Calu3 (cell line): ENCODE data around the gene TSEN54. TPM values are rescaled to one million over a fixed set of nuclear protein-coding genes. Genes with fewer than 3 reads are reported as not detected.
"Not testable (repeated sequence)": the region's sequence is repeated elsewhere in the genome, so short reads cannot be mapped to it uniquely, and the experiment has no call there.

ENCODE experiments used
- BruUV-seq: library from RNA; stranded (reverse); fragments of 400-500 nt; replicated peaks from 2 replicates; lab custom pipeline; 2021; lab: Mats Ljungman, UMichigan
- CTCF ChIA-PET: fragments of 300-600 bp; sonication (Branson Sonifier 250); formaldehyde crosslinking; loops from one replicate; lab custom pipeline; 2022; ENCODE audit warnings: antibody characterized with exemption; lab: Charles Lee
- DNase-seq: peaks from one replicate; pipeline ENCODE4 v3.0.0; 2022
- H3K27ac Mint-ChIP-seq: one replicate; pipeline ENCODE4 v1.8.0; 2022; ENCODE audit warnings: mixed read lengths; ENCODE audit not compliant: unreplicated experiment
- H3K27me3 Mint-ChIP-seq: one replicate; pipeline ENCODE4 v1.8.0; 2022; ENCODE audit warnings: mixed read lengths; ENCODE audit not compliant: unreplicated experiment
- H3K36me3 Mint-ChIP-seq: one replicate; pipeline ENCODE4 v1.8.0; 2022; ENCODE audit warnings: mild to moderate bottlenecking, moderate library complexity, mixed read lengths; ENCODE audit not compliant: insufficient read depth, unreplicated experiment
- H3K4me1 Mint-ChIP-seq: one replicate; pipeline ENCODE4 v1.8.0; 2022; ENCODE audit warnings: mild to moderate bottlenecking, low read depth, mixed read lengths; ENCODE audit not compliant: unreplicated experiment
- H3K4me3 Mint-ChIP-seq: one replicate; pipeline ENCODE4 v1.8.0; 2022; ENCODE audit warnings: mild to moderate bottlenecking, low read depth, moderate library complexity, mixed read lengths; ENCODE audit not compliant: unreplicated experiment
- H3K9me3 Mint-ChIP-seq: one replicate; pipeline ENCODE4 v1.8.0; 2022; ENCODE audit warnings: low read depth, mixed read lengths; ENCODE audit not compliant: unreplicated experiment
- CTCF ChIP-seq: fragments of 200-600 bp; IDR thresholded peaks from one replicate; pipeline ENCODE4 v1.8.0; 2022; ENCODE audit warnings: antibody characterized with exemption; ENCODE audit not compliant: unreplicated experiment
- intact Hi-C: fragments of 100-400 bp; cut with micrococcal nuclease; formaldehyde crosslinking; loops from one replicate; pipeline ENCODE4 v1.10.0; 2022; ENCODE audit not compliant: unreplicated experiment
- total RNA-seq: library from RNA; stranded (reverse); gene quantifications from 2 replicates; pipeline ENCODE4 v1.2.3, GENCODE V29; 2022

The TSEN54 gene
- total RNA-seq, 1 experiment from 2014 or later: 55.4 TPM

- no peak overlapping the region for H3K4me3 Mint-ChIP-seq
- TF ChIP-seq CTCF: no peak
- CTCF ChIA-PET: no interaction called here
- DNase-seq: no peak
- H3K27ac Mint-ChIP-seq: no peak overlapping the region
- H3K27me3 Mint-ChIP-seq: no peaks in the 10 kb centered on the region
- BruUV-seq: no TSS peak
- no peaks in the 10 kb centered on the region for H3K4me1 Mint-ChIP-seq
- H3K36me3 Mint-ChIP-seq: no peaks in the 10 kb centered on the region
- H3K9me3 Mint-ChIP-seq: no peaks in the 10 kb centered on the region
- intact Hi-C loops: no loop called here
These were observed 40.5 kb upstream of the TSEN54 start for GRCh38 chr17:75475851-75476250.

- CTCF ChIA-PET: interaction anchor here (0.7 to 1.2 kb wide), 2 partner anchors 20 to 216 kb away, joined by 3 read pairs; partner anchors contain the start of gene TMEM94
- BruUV-seq: no TSS peak
These were observed 40.1 kb upstream of the TSEN54 start for GRCh38 chr17:75476271-75476671.

GRCh38 chr17:75476752-75477489 lies 39.4 kb upstream of the TSEN54 start:
- H3K36me3 Mint-ChIP-seq: no peaks in the 10 kb centered on the region
- CTCF ChIA-PET: interaction anchor here (0.7 to 1.2 kb wide), 2 partner anchors 21 to 217 kb away, joined by 3 read pairs; partner anchors contain the start of gene TMEM94
- no peaks in the 10 kb centered on the region for H3K4me1 Mint-ChIP-seq
- H3K9me3 Mint-ChIP-seq: no peaks in the 10 kb centered on the region
- intact Hi-C loops: no loop called here
- no peak for DNase-seq
- no peak overlapping the region for H3K27ac Mint-ChIP-seq
- no TSS peak for BruUV-seq
- no peak overlapping the region for H3K4me3 Mint-ChIP-seq
- no peaks in the 10 kb centered on the region for H3K27me3 Mint-ChIP-seq
- no peak for TF ChIP-seq CTCF

More at GRCh38 chr17:75476271-75476671, 40.1 kb upstream of the TSEN54 start:
- no peak overlapping the region for H3K27ac Mint-ChIP-seq
- no peak overlapping the region for H3K4me3 Mint-ChIP-seq
- H3K4me1 Mint-ChIP-seq: no peaks in the 10 kb centered on the region
- H3K27me3 Mint-ChIP-seq: no peaks in the 10 kb centered on the region
- DNase-seq: no peak
- no peaks in the 10 kb centered on the region for H3K36me3 Mint-ChIP-seq
- TF ChIP-seq CTCF: no peak
- intact Hi-C loops: no loop called here
- H3K9me3 Mint-ChIP-seq: no peaks in the 10 kb centered on the region

- intact Hi-C loops, H3K36me3 Mint-ChIP-seq, DNase-seq, H3K27me3 Mint-ChIP-seq, H3K4me3 Mint-ChIP-seq, H3K9me3 Mint-ChIP-seq, H3K4me1 Mint-ChIP-seq, H3K27ac Mint-ChIP-seq, BruUV-seq: not testable (repeated sequence)
- CTCF ChIA-PET: interaction anchor here (1.2 kb wide), 1 partner anchor 21 kb away, joined by 3 read pairs; the partner anchor contains the start of gene TMEM94
These were observed 38.9 kb upstream of the TSEN54 start for GRCh38 chr17:75477490-75477862.

GRCh38 chr17:75478508-75478907 lies 37.8 kb upstream of the TSEN54 start:
- Mint-ChIP-seq H3K27ac (no peak overlapping the region), H3K9me3 (no peaks in the 10 kb centered on the region), H3K4me3 (no peak overlapping the region), H3K4me1 (no peaks in the 10 kb centered on the region), H3K27me3 (no peaks in the 10 kb centered on the region), H3K36me3 (no peaks in the 10 kb centered on the region)
- CTCF ChIA-PET: interaction anchor here (0.7 kb wide), 1 partner anchor 307 kb away, joined by 3 read pairs; no protein-coding TSS in a partner anchor
- intact Hi-C loops: no loop called here
- DNase-seq: no peak
- no TSS peak for BruUV-seq
- TF ChIP-seq CTCF: no peak
